GM12878 (cell line): ENCODE results near the gene ASH1L. TPM values are rescaled to one million over a fixed set of nuclear protein-coding genes. Genes with fewer than 3 reads are reported as not detected.
A peak's percentile ranks its signal among the peaks of the same experiment; 100 is the strongest.

Source experiments
- ATAC-seq: fragments of 200-7000 bp; cut with Tn5 transposase; 3 replicates; pipeline ENCODE4 v1.9.1; 2020; ENCODE audit warnings: mild to moderate bottlenecking, moderate library complexity
- BruUV-seq: library from RNA; stranded (reverse); fragments of 400-500 nt; replicated peaks from 2 replicates; lab custom pipeline; 2021; lab: Mats Ljungman, UMichigan
- CTCF ChIA-PET: fragments of 300-600 bp; sonication (Branson Sonifier 250); formaldehyde crosslinking; extraction: SDS; loops from one replicate; lab custom pipeline; 2021; ENCODE audit warnings: inconsistent platforms; lab: Yijun Ruan, JAX
- POLR2A ChIA-PET: fragments of 350-600 bp; formaldehyde crosslinking; extraction: SDS; loops from one replicate; lab custom pipeline; 2021; ENCODE audit warnings: inconsistent platforms; lab: Charles Lee
- RAD21 ChIA-PET: fragments of 300-600 bp; sonication (Branson Sonifier 250); formaldehyde crosslinking; loops from one replicate; lab custom pipeline; 2023; ENCODE audit warnings: antibody characterized with exemption; ENCODE audit not compliant: unreplicated experiment; lab: Charles Lee
- SMC1A ChIA-PET: fragments of 300-600 bp; sonication (Branson Sonifier 250); formaldehyde crosslinking; loops from one replicate; lab custom pipeline; 2023; ENCODE audit not compliant: unreplicated experiment, uncharacterized antibody; lab: Charles Lee
- DNase-seq: peaks from one replicate; pipeline ENCODE4 v3.0.0-alpha.2; 2011; ENCODE audit warnings: low read depth, low spot score
- FAIRE-seq: peaks from 3 replicates; lab custom pipeline; 2011; peaks lifted over from hg19 to GRCh38; lab: Jason Lieb, UNC
- H2AFZ ChIP-seq: 2 replicates; pipeline ENCODE4 v1.6.0; 2011; ENCODE audit warnings: low read depth, low read length, control low read depth; ENCODE audit not compliant: control insufficient read depth
- H3K27ac ChIP-seq: 2 replicates; pipeline ENCODE4 v1.5.1; 2011; ENCODE audit warnings: control low read depth; ENCODE audit not compliant: control insufficient read depth, insufficient read depth
- H3K27me3 ChIP-seq, 2 experiments: replicated peaks in 1 of 2; 2 replicates each; pipeline versions ENCODE4 v1.6.0 to v1.6.1; 2011; ENCODE audit warnings: low read length in 1 of 2; ENCODE audit not compliant: control insufficient read depth in 2 of 2, insufficient read depth in 2 of 2
- H3K36me3 ChIP-seq, 2 experiments: 2 replicates each; pipeline ENCODE4 v1.5.1; 2011; ENCODE audit warnings: low read length in 1 of 2; ENCODE audit not compliant: control insufficient read depth in 2 of 2, insufficient read depth in 2 of 2
- H3K4me1 ChIP-seq: 2 replicates; pipeline ENCODE4 v1.6.1; 2011; ENCODE audit warnings: mild to moderate bottlenecking, low read length, moderate library complexity, mixed read lengths; ENCODE audit not compliant: control insufficient read depth, insufficient read depth
- H3K4me2 ChIP-seq: 2 replicates; pipeline ENCODE4 v1.6.0; 2011; ENCODE audit warnings: control low read depth; ENCODE audit not compliant: control insufficient read depth, insufficient read depth
- H3K4me3 ChIP-seq: fragments of 200-600 bp; sonication (generic); 2 replicates; pipeline ENCODE4 v1.5.1; 2016
- H3K79me2 ChIP-seq: 2 replicates; pipeline ENCODE4 v1.6.0; 2011; ENCODE audit warnings: low read length; ENCODE audit not compliant: control insufficient read depth, insufficient read depth
- H3K9ac ChIP-seq: 2 replicates; pipeline ENCODE4 v1.8.0; 2011; ENCODE audit warnings: low read length, control low read depth, mixed read lengths; ENCODE audit not compliant: control insufficient read depth, insufficient read depth
- H3K9me3 ChIP-seq: replicated peaks from 3 replicates; pipeline ENCODE4 v1.5.1; 2011; ENCODE audit warnings: mild to moderate bottlenecking, low read length; ENCODE audit not compliant: control insufficient read depth, insufficient read depth
- H4K20me1 ChIP-seq: 2 replicates; pipeline ENCODE4 v1.6.0; 2011; ENCODE audit not compliant: control insufficient read depth, insufficient read depth
- EGR1 ChIP-seq, 2 experiments: IDR thresholded peaks; 1 replicate in 1 of 2; 2 replicates in 1 of 2; pipeline ENCODE4 v1.6.1; 2011 to 2012; ENCODE audit warnings: low read depth in 2 of 2, low read length in 2 of 2, borderline replicate concordance in 1 of 2, mild to moderate bottlenecking in 1 of 2, moderate library complexity in 1 of 2
- GATAD2B ChIP-seq: fragments of 450-650 bp; conservative IDR thresholded peaks from 2 replicates; pipeline ENCODE4 v1.6.1; 2017; ENCODE audit warnings: low read depth, mild to moderate bottlenecking, moderate library complexity
- HCFC1 ChIP-seq: fragments of 150-350 bp; IDR thresholded peaks from 2 replicates; pipeline ENCODE4 v1.6.1; 2014; ENCODE audit warnings: low read length
- IRF4 ChIP-seq: IDR thresholded peaks from 2 replicates; pipeline ENCODE4 v1.6.1; 2011; ENCODE audit warnings: low read depth, low read length
- MAX ChIP-seq: IDR thresholded peaks from 2 replicates; pipeline ENCODE4 v1.6.1; 2012; ENCODE audit warnings: low read depth, low read length, improper control_type of control experiment
- MEF2A ChIP-seq: IDR thresholded peaks from 2 replicates; pipeline ENCODE4 v1.6.1; 2011; ENCODE audit warnings: low read depth, mild to moderate bottlenecking, low read length, moderate library complexity; ENCODE audit not compliant: insufficient read depth
- NR2C1 ChIP-seq: fragments of 450-650 bp; IDR thresholded peaks from 2 replicates; pipeline ENCODE4 v1.6.1; 2017; ENCODE audit warnings: antibody characterized with exemption, mild to moderate bottlenecking, moderate library complexity
- TAF1 ChIP-seq: IDR thresholded peaks from 2 replicates; pipeline ENCODE4 v1.6.1; 2011; ENCODE audit warnings: mild to moderate bottlenecking, low read depth, low read length, borderline replicate concordance
- WRNIP1 ChIP-seq: IDR thresholded peaks from 2 replicates; pipeline ENCODE4 v1.6.1; 2011; ENCODE audit warnings: low read depth, low read length, improper control_type of control experiment, borderline replicate concordance
- WGBS: methylation state at CpG from one replicate; pipeline ENCODE4 v1.1.6; 2016; ENCODE audit warnings: low lambda C conversion rate; ENCODE audit not compliant: insufficient replicate concordance, insufficient coverage; ENCODE audit errors: missing lambda C conversion rate; 5-methylcytosine and 5-hydroxymethylcytosine counted together
- in situ Hi-C: fragments of 300-500 bp; cut with MboI; formaldehyde crosslinking; loops from 9 replicates; pipeline ENCODE4 v1.14.3; 2018; ENCODE audit warnings: mixed read lengths
- intact Hi-C: fragments of 100-400 bp; cut with micrococcal nuclease; formaldehyde crosslinking; loops from one replicate; pipeline ENCODE4 v1.14.2; 2022; ENCODE audit not compliant: unreplicated experiment
- polyA plus RNA-seq, 11 experiments: library from polyadenylated mRNA; depleted of rRNA in 4 of 11; unstranded in 6 of 11; stranded (reverse) in 5 of 11; fragments of >200 nt; fragmentation: Nextera tagmentation in 4 of 11; fragmentation: Illumina TruSeq in 1 of 11; extraction: Ambion mirVana in 4 of 11; extraction: Trizol in 1 of 11; gene quantifications; 1 replicate in 1 of 11; 2 replicates in 10 of 11; pipeline versions ENCODE4 v1.2.1 to v1.2.3, GENCODE V29; 2011 to 2016; ENCODE audit warnings: inconsistent platforms in 2 of 11, missing spikeins in 2 of 11, low read depth in 1 of 11
- total RNA-seq, 4 experiments: library from RNA; depleted of rRNA in 3 of 4; stranded (reverse); fragments of >200 nt in 3 of 4; fragmentation: Illumina TruSeq in 1 of 4; extraction: Trizol in 1 of 4; gene quantifications; 2 replicates each; pipeline versions ENCODE4 v1.2.1 to v1.2.3, GENCODE V29; 2013 to 2021
- TF ChIP-seq, protein P1 (sequence below): IDR thresholded peaks from 2 replicates; pipeline ENCODE4 v1.6.1; 2012; ENCODE audit warnings: low read length, inconsistent platforms
- TF ChIP-seq, protein P2 (sequence below): fragments of 450-650 bp; IDR thresholded peaks from 2 replicates; pipeline ENCODE4 v1.6.1; 2018; ENCODE audit warnings: mild to moderate bottlenecking, low read depth, moderate library complexity; ENCODE audit not compliant: partially characterized antibody

The ASH1L gene
- total and polyA plus RNA-seq, 10 of the 15 experiments (the other 5 are each of a cell fraction or from before 2014, with no cell fraction given): 1.7 to 23.9 (median 16.6) TPM

GRCh38 chr1:155308493-155309422 lies 253.8 kb downstream of the ASH1L start, which contains the start of gene FDPS (continued):
- no peak for TF ChIP-seq GATAD2B
- no peak; the same call in 1 of the 2 replicates for TF ChIP-seq WRNIP1
- no peak for TF ChIP-seq MEF2A
- peak; percentile 89 for TF ChIP-seq NR2C1
- 0 out of 2 replicates have a peak, but pooled peaks have one; percentile 32 for TF ChIP-seq IRF4
- TF ChIP-seq, protein P1, sequence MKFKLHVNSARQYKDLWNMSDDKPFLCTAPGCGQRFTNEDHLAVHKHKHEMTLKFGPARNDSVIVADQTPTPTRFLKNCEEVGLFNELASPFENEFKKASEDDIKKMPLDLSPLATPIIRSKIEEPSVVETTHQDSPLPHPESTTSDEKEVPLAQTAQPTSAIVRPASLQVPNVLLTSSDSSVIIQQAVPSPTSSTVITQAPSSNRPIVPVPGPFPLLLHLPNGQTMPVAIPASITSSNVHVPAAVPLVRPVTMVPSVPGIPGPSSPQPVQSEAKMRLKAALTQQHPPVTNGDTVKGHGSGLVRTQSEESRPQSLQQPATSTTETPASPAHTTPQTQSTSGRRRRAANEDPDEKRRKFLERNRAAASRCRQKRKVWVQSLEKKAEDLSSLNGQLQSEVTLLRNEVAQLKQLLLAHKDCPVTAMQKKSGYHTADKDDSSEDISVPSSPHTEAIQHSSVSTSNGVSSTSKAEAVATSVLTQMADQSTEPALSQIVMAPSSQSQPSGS: no peak
- TF ChIP-seq HCFC1: peak; percentile 94
- TF ChIP-seq MAX: no peak; the same call in 1 of the 2 replicates

GRCh38 chr1:155307247-155307740 lies 255.3 kb downstream of the ASH1L start:
- SMC1A ChIA-PET: interaction anchor here (1.0 to 5.8 kb wide), 7 partner anchors 10 to 287 kb away, joined by 3 to 44 read pairs (median 4); partner anchors contain the start of genes ENTREP3 and SCAMP3
- H3K4me2 ChIP-seq: peak overlapping the region; percentile 52
- no peaks in the 10 kb centered on the region for H3K9me3 ChIP-seq
- intact Hi-C loops (no loop called here), in situ Hi-C loops (no loop called here)
- no peak for DNase-seq
- H3K79me2 ChIP-seq: peaks cover 36% of the 10 kb centered on the region
- peaks cover 0 to 9% of the 10 kb centered on the region in 2 experiments; a peak in 3 of 4 replicates for H3K36me3 ChIP-seq
- peaks cover 14% of the 10 kb centered on the region for H3K4me1 ChIP-seq
- no peaks in the 10 kb centered on the region for H4K20me1 ChIP-seq
- CTCF ChIA-PET: interaction anchor here (0.9 to 5.3 kb wide), 11 partner anchors 9 to 134 kb away, joined by 3 to 74 read pairs (median 5); partner anchors contain the start of genes CLK2, KRTCAP2 and RUSC1
- no TSS peak for BruUV-seq
- ATAC-seq: peak; percentile 18
- no peak overlapping the region for H3K9ac ChIP-seq
- peak overlapping the region; percentile 99 for H3K27ac ChIP-seq
- H3K4me3 ChIP-seq: peak overlapping the region; percentile 43; the same call in 1 of the 2 replicates
- no peak overlapping the region for H2AFZ ChIP-seq
- H3K27me3 ChIP-seq: no peaks in the 10 kb centered on the region
- WGBS: 69% methylated on average over 6 of the region's 6 CpGs
- FAIRE-seq: no peak
- RAD21 ChIA-PET: interaction anchor here (1.3 to 4.8 kb wide), 4 partner anchors 17 to 57 kb away, joined by 6 to 44 read pairs (median 14); partner anchors contain the start of genes CLK2 and SCAMP3
- POLR2A ChIA-PET: interaction anchor here (0.7 to 4.4 kb wide), 11 partner anchors 10 to 223 kb away, joined by 3 to 41 read pairs (median 6); partner anchors contain the start of genes CLK2 and HCN3
- TF ChIP-seq, protein P2, sequence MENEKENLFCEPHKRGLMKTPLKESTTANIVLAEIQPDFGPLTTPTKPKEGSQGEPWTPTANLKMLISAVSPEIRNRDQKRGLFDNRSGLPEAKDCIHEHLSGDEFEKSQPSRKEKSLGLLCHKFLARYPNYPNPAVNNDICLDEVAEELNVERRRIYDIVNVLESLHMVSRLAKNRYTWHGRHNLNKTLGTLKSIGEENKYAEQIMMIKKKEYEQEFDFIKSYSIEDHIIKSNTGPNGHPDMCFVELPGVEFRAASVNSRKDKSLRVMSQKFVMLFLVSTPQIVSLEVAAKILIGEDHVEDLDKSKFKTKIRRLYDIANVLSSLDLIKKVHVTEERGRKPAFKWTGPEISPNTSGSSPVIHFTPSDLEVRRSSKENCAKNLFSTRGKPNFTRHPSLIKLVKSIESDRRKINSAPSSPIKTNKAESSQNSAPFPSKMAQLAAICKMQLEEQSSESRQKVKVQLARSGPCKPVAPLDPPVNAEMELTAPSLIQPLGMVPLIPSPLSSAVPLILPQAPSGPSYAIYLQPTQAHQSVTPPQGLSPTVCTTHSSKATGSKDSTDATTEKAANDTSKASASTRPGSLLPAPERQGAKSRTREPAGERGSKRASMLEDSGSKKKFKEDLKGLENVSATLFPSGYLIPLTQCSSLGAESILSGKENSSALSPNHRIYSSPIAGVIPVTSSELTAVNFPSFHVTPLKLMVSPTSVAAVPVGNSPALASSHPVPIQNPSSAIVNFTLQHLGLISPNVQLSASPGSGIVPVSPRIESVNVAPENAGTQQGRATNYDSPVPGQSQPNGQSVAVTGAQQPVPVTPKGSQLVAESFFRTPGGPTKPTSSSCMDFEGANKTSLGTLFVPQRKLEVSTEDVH: no peak
- TF ChIP-seq EGR1 (IDR thresholded peaks at IDR 0.05; ENCODE audit: borderline replicate concordance in 1 of 2, low read depth in 2 of 2, low read length in 2 of 2): no peak
- TF ChIP-seq TAF1: no peak
